ACC112 (cell line): Measurements from ENCODE around the gene OR4D1.
"Not testable (repeated sequence)": the region's sequence is repeated elsewhere in the genome, so short reads cannot be mapped to it uniquely, and the experiment has no call there.

Experiments
- H2AFZ ChIP-seq: fragments of 200-600 bp; sonication (generic); one replicate; pipeline ENCODE4 v1.6.0; 2017; ENCODE audit warnings: antibody characterized with exemption, low read length; ENCODE audit not compliant: unreplicated experiment
- H3K27ac ChIP-seq: fragments of 200-600 bp; sonication (generic); 2 replicates; pipeline ENCODE4 v1.5.1; 2014; ENCODE audit warnings: low read depth, mild to moderate bottlenecking, antibody characterized with exemption, low read length, moderate library complexity
- H3K27me3 ChIP-seq: fragments of 200-600 bp; sonication (generic); 2 replicates; pipeline ENCODE4 v1.6.1; 2014; ENCODE audit warnings: mild to moderate bottlenecking, antibody characterized with exemption, low read length, moderate library complexity, mixed read lengths; ENCODE audit not compliant: insufficient read depth
- H3K36me3 ChIP-seq: fragments of 200-600 bp; sonication (generic); 2 replicates; pipeline ENCODE4 v1.6.1; 2016; ENCODE audit warnings: mild to moderate bottlenecking, antibody characterized with exemption, low read length, moderate library complexity, mixed read lengths; ENCODE audit not compliant: insufficient read depth
- H3K4me1 ChIP-seq: fragments of 200-600 bp; sonication (generic); one replicate; pipeline ENCODE4 v1.6.1; 2016; ENCODE audit warnings: low read length, mixed read lengths; ENCODE audit not compliant: insufficient read depth, unreplicated experiment, control insufficient read depth
- H3K4me3 ChIP-seq: fragments of 200-600 bp; sonication (generic); 2 replicates; pipeline ENCODE4 v1.5.1; 2014; ENCODE audit warnings: mild to moderate bottlenecking, low read depth, low read length
- H3K79me2 ChIP-seq: fragments of 200-600 bp; sonication (generic); one replicate; pipeline ENCODE4 v1.6.0; 2016; ENCODE audit warnings: low read length; ENCODE audit not compliant: control insufficient read depth, unreplicated experiment, insufficient read depth

The OR4D1 gene

GRCh38 chr17:58147930-58148434, at the start of gene OR4D1:
TSS of gene OR4D1 (plus strand) at chr17:58148384. CDS start at chr17:58155154, 6,770 bp downstream.
- H3K79me2 ChIP-seq = no peaks in the 10 kb centered on the region
- peaks cover 94% of the 10 kb centered on the region for H3K27me3 ChIP-seq
- no peaks in the 10 kb centered on the region for H3K4me1 ChIP-seq
- no peak within 1 kb of the TSS for H3K27ac ChIP-seq
- no peak within 1 kb of the TSS for H3K4me3 ChIP-seq
- H2AFZ ChIP-seq = no peak within 1 kb of the TSS
- H3K36me3 ChIP-seq = no peaks in the 10 kb centered on the region

GRCh38 chr17:58100506-58100905, 47.7 kb upstream of the OR4D1 start:
- no peaks in the 10 kb centered on the region for H3K4me1 ChIP-seq
- no peak overlapping the region for H3K4me3 ChIP-seq
- no peaks in the 10 kb centered on the region for H3K79me2 ChIP-seq
- H3K36me3 ChIP-seq = no peaks in the 10 kb centered on the region
- no peak overlapping the region for H2AFZ ChIP-seq
- peaks cover 4% of the 10 kb centered on the region; the same call in 1 of the 2 replicates for H3K27me3 ChIP-seq
- no peak overlapping the region for H3K27ac ChIP-seq

GRCh38 chr17:58101898-58102297, 46.3 kb upstream of the OR4D1 start:
- not testable (repeated sequence) for H3K27ac ChIP-seq, H2AFZ ChIP-seq, H3K79me2 ChIP-seq, H3K4me3 ChIP-seq, H3K4me1 ChIP-seq, H3K27me3 ChIP-seq, H3K36me3 ChIP-seq

GRCh38 chr17:58105093-58105492, 43.1 kb upstream of the OR4D1 start:
- no peaks in the 10 kb centered on the region for H3K4me1 ChIP-seq
- H2AFZ ChIP-seq = no peak overlapping the region
- H3K27me3 ChIP-seq = peaks cover 4% of the 10 kb centered on the region; the same call in 1 of the 2 replicates
- no peak overlapping the region for H3K27ac ChIP-seq
- no peaks in the 10 kb centered on the region for H3K79me2 ChIP-seq
- H3K4me3 ChIP-seq = no peak overlapping the region
- no peaks in the 10 kb centered on the region for H3K36me3 ChIP-seq

- Histone ChIP-seq H3K27me3 (peaks cover 3% of the 10 kb centered on the region; the same call in 1 of the 2 replicates), H3K79me2 (no peaks in the 10 kb centered on the region), H3K36me3 (no peaks in the 10 kb centered on the region), H2AFZ (no peak overlapping the region), H3K27ac (no peak overlapping the region), H3K4me1 (no peaks in the 10 kb centered on the region), H3K4me3 (no peak overlapping the region)
Measured at GRCh38 chr17:58107306-58107705, 40.9 kb upstream of the OR4D1 start.

- peaks cover 11% of the 10 kb centered on the region for H3K27me3 ChIP-seq
- no peaks in the 10 kb centered on the region for H3K4me1 ChIP-seq
- H3K79me2 ChIP-seq = no peaks in the 10 kb centered on the region
- no peak overlapping the region for H3K4me3 ChIP-seq
- H3K27ac ChIP-seq = no peak overlapping the region
- H2AFZ ChIP-seq = no peak overlapping the region
- H3K36me3 ChIP-seq = no peaks in the 10 kb centered on the region
Measured at GRCh38 chr17:58109197-58109596, 39.0 kb upstream of the OR4D1 start.

- peaks cover 18% of the 10 kb centered on the region for H3K27me3 ChIP-seq
- H3K4me3 ChIP-seq = no peak overlapping the region
- no peaks in the 10 kb centered on the region for H3K36me3 ChIP-seq
- no peaks in the 10 kb centered on the region for H3K4me1 ChIP-seq
- H2AFZ ChIP-seq = no peak overlapping the region
- H3K27ac ChIP-seq = no peak overlapping the region
- no peaks in the 10 kb centered on the region for H3K79me2 ChIP-seq
Measured at GRCh38 chr17:58110012-58110411, 38.2 kb upstream of the OR4D1 start.

GRCh38 chr17:58111676-58112075, 36.5 kb upstream of the OR4D1 start:
- H3K4me1 ChIP-seq = no peaks in the 10 kb centered on the region
- no peak overlapping the region for H3K27ac ChIP-seq
- no peaks in the 10 kb centered on the region for H3K79me2 ChIP-seq

GRCh38 chr17:58112970-58113631, 35.1 kb upstream of the OR4D1 start:
- H3K79me2 ChIP-seq = no peaks in the 10 kb centered on the region
- H2AFZ ChIP-seq = no peak overlapping the region
- no peak overlapping the region for H3K27ac ChIP-seq
- peaks cover 49% of the 10 kb centered on the region for H3K27me3 ChIP-seq
- no peaks in the 10 kb centered on the region for H3K4me1 ChIP-seq
- no peaks in the 10 kb centered on the region for H3K36me3 ChIP-seq
- H3K4me3 ChIP-seq = no peak overlapping the region

More at GRCh38 chr17:58111676-58112075, 36.5 kb upstream of the OR4D1 start:
- Histone ChIP-seq H2AFZ (no peak overlapping the region), H3K4me3 (no peak overlapping the region), H3K27me3 (peaks cover 35% of the 10 kb centered on the region), H3K36me3 (no peaks in the 10 kb centered on the region)

- Histone ChIP-seq H3K27ac (no peak overlapping the region), H3K36me3 (no peaks in the 10 kb centered on the region), H3K27me3 (peaks cover 50% of the 10 kb centered on the region), H3K79me2 (no peaks in the 10 kb centered on the region), H3K4me1 (no peaks in the 10 kb centered on the region), H3K4me3 (no peak overlapping the region), H2AFZ (no peak overlapping the region)
Measured at GRCh38 chr17:58113947-58114346, 34.2 kb upstream of the OR4D1 start.

- peaks cover 61% of the 10 kb centered on the region for H3K27me3 ChIP-seq
- no peaks in the 10 kb centered on the region for H3K36me3 ChIP-seq
- no peak overlapping the region for H3K27ac ChIP-seq
- H3K4me1 ChIP-seq = no peaks in the 10 kb centered on the region
- no peaks in the 10 kb centered on the region for H3K79me2 ChIP-seq
- H2AFZ ChIP-seq = no peak overlapping the region
- H3K4me3 ChIP-seq = no peak overlapping the region
Measured at GRCh38 chr17:58117382-58117781, 30.8 kb upstream of the OR4D1 start.
